ENCODE data around the gene ALOX15.

Gene ALOX15

GRCh38 chr17:4584917-4585637, 56.4 kb downstream of the ALOX15 start:
- Histone ChIP-seq H3K4me3 (replicated peaks; ENCODE audit: low read depth, low read length) (no peak overlapping the region), H3K27me3 (replicated peaks; ENCODE audit: control insufficient read depth, insufficient read depth, low read length) (peaks cover 5% of the 10 kb centered on the region), H3K36me3 (ENCODE audit: control insufficient read depth, insufficient read depth, low read length) (no peaks in the 10 kb centered on the region)
- DNase-seq (ENCODE audit: extremely low read depth, insufficient read length), result no peak
- TF ChIP-seq CTCF (IDR thresholded peaks at IDR 0.05; ENCODE audit: insufficient read depth, low read length, poor library complexity, severe bottlenecking), result no peak

GRCh38 chr17:4584101-4584916, 57.2 kb downstream of the ALOX15 start, which contains the start of gene SMTNL2:
TSS of gene SMTNL2 (plus strand) at chr17:4584529. CDS start at chr17:4584606, 77 bp downstream.
- peak within 1 kb of the TSS; percentile 33 for H3K4me3 ChIP-seq (replicated peaks; ENCODE audit: low read depth, low read length)
- peaks cover 5% of the 10 kb centered on the region for H3K27me3 ChIP-seq (replicated peaks; ENCODE audit: control insufficient read depth, insufficient read depth, low read length)
- H3K36me3 ChIP-seq (ENCODE audit: control insufficient read depth, insufficient read depth, low read length), result no peaks in the 10 kb centered on the region
- TF ChIP-seq CTCF (IDR thresholded peaks at IDR 0.05; ENCODE audit: insufficient read depth, low read length, poor library complexity, severe bottlenecking), result no peak
- no peak for DNase-seq (ENCODE audit: extremely low read depth, insufficient read length)

GRCh38 chr17:4583782-4584100, 57.7 kb downstream of the ALOX15 start:
- no peak for DNase-seq (ENCODE audit: extremely low read depth, insufficient read length)
- peaks cover 5% of the 10 kb centered on the region for H3K27me3 ChIP-seq (replicated peaks; ENCODE audit: control insufficient read depth, insufficient read depth, low read length)
- H3K36me3 ChIP-seq (ENCODE audit: control insufficient read depth, insufficient read depth, low read length), result no peaks in the 10 kb centered on the region
- peak; percentile 30 for TF ChIP-seq CTCF (IDR thresholded peaks at IDR 0.05; ENCODE audit: insufficient read depth, low read length, poor library complexity, severe bottlenecking)
- peak overlapping the region; percentile 33 for H3K4me3 ChIP-seq (replicated peaks; ENCODE audit: low read depth, low read length)

- Histone ChIP-seq H3K27me3 (replicated peaks; ENCODE audit: control insufficient read depth, insufficient read depth, low read length) (peaks cover 5% of the 10 kb centered on the region), H3K4me3 (replicated peaks; ENCODE audit: low read depth, low read length) (no peak overlapping the region), H3K36me3 (ENCODE audit: control insufficient read depth, insufficient read depth, low read length) (no peaks in the 10 kb centered on the region)
- DNase-seq (ENCODE audit: extremely low read depth, insufficient read length), result no peak
- no peak for TF ChIP-seq CTCF (IDR thresholded peaks at IDR 0.05; ENCODE audit: insufficient read depth, low read length, poor library complexity, severe bottlenecking)
Measured at GRCh38 chr17:4583206-4583605, 58.3 kb downstream of the ALOX15 start.

- TF ChIP-seq CTCF (IDR thresholded peaks at IDR 0.05; ENCODE audit: insufficient read depth, low read length, poor library complexity, severe bottlenecking), result no peak
- Histone ChIP-seq H3K27me3 (replicated peaks; ENCODE audit: control insufficient read depth, insufficient read depth, low read length) (peaks cover 5% of the 10 kb centered on the region), H3K36me3 (ENCODE audit: control insufficient read depth, insufficient read depth, low read length) (no peaks in the 10 kb centered on the region), H3K4me3 (replicated peaks; ENCODE audit: low read depth, low read length) (no peak overlapping the region)
- no peak for DNase-seq (ENCODE audit: extremely low read depth, insufficient read length)
Measured at GRCh38 chr17:4582691-4583090, 58.8 kb downstream of the ALOX15 start.
